AG04450 (cell line): ENCODE data around the gene GOLPH3. TPM values are rescaled to one million over a fixed set of nuclear protein-coding genes. Genes with fewer than 3 reads are reported as not detected.

Experiments
- CTCF ChIA-PET: fragments of 300-600, 350-600 bp; formaldehyde crosslinking; extraction: SDS; loops from one replicate; lab custom pipeline; 2022; ENCODE audit warnings: antibody characterized with exemption, inconsistent platforms; lab: Charles Lee
- POLR2A ChIA-PET: fragments of 350-600 bp; formaldehyde crosslinking; extraction: SDS; loops from one replicate; lab custom pipeline; 2021; ENCODE audit warnings: antibody characterized with exemption, inconsistent platforms; lab: Yijun Ruan, JAX
- DNase-seq: peaks from one replicate; pipeline ENCODE4 v3.0.0-alpha.2; 2011; ENCODE audit warnings: low read depth, low spot score
- H3K27ac ChIP-seq: one replicate; pipeline ENCODE4 v1.5.1; 2012; ENCODE audit warnings: low read depth, low read length, control low read depth
- H3K27me3 ChIP-seq: one replicate; pipeline ENCODE4 v1.6.0; 2012; ENCODE audit warnings: low read length; ENCODE audit not compliant: control insufficient read depth, insufficient read depth
- H3K4me3 ChIP-seq: 2 replicates; pipeline ENCODE4 v1.5.1; 2011; ENCODE audit warnings: mild to moderate bottlenecking, low read depth, low read length, control low read depth
- H3K9me3 ChIP-seq: 2 replicates; pipeline ENCODE4 v1.5.1; 2012; ENCODE audit warnings: low read length; ENCODE audit not compliant: control insufficient read depth, insufficient read depth
- CTCF ChIP-seq: IDR thresholded peaks from 2 replicates; pipeline ENCODE4 v1.5.1; 2011; ENCODE audit warnings: low read depth, low read length, control low read depth, inconsistent platforms
- polyA plus RNA-seq: library from polyadenylated mRNA; depleted of rRNA; stranded (reverse); fragments of >200 nt; gene quantifications from 2 replicates; pipeline ENCODE4 v1.2.3, GENCODE V29; 2011

GOLPH3 gene
- polyA plus RNA-seq, 1 experiment, result 80.1 TPM

- no peak overlapping the region for H3K4me3 ChIP-seq
- no peak for DNase-seq
- no peaks in the 10 kb centered on the region for H3K9me3 ChIP-seq
- POLR2A ChIA-PET, result interaction anchor here (0.6 kb wide), 1 partner anchor 14 kb away, joined by 3 read pairs; no protein-coding TSS in a partner anchor
- CTCF ChIA-PET, result interaction anchor here (0.6 to 1.9 kb wide), 3 partner anchors 8 to 265 kb away, joined by 3 to 6 read pairs (median 3); no protein-coding TSS in a partner anchor
- no peak overlapping the region for H3K27ac ChIP-seq
- no peak for TF ChIP-seq CTCF
- no peaks in the 10 kb centered on the region for H3K27me3 ChIP-seq
Measured at GRCh38 chr5:32090755-32091128, 83.4 kb downstream of the GOLPH3 start.

DNA sequence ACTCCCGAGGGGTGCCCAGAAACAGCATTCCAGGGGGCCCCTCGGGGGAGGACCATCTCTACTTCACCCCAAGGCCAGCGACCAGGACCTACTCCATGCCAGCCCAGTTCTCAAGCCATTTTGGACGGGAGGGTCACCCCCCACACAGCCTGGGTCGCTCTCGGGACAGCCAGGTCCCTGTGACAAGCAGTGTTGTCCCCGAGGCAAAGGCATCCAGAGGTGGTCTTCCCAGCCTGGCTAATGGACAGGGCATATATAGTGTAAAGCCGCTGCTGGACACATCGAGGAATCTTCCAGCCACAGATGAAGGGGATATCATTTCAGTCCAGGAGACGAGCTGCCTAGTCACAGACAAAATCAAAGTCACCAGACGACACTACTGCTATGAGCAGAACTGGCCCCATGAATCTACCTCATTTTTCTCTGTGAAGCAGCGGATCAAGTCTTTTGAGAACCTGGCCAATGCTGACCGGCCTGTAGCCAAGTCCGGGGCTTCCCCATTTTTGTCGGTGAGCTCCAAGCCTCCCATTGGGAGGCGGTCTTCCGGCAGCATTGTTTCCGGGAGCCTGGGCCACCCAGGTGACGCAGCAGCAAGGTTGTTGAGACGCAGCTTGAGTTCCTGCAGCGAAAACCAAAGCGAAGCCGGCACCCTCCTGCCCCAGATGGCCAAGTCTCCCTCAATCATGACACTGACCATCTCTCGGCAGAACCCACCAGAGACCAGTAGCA is 83.9 kb downstream of the GOLPH3 start:
- ChIA-PET POLR2A (no interaction called here), CTCF (interaction anchor here (0.6 to 1.9 kb wide), 2 partner anchors 46 to 264 kb away, joined by 3 to 6 read pairs; no protein-coding TSS in a partner anchor)
- DNase-seq, result no peak
- Histone ChIP-seq H3K9me3 (no peaks in the 10 kb centered on the region), H3K27me3 (no peaks in the 10 kb centered on the region), H3K27ac (no peak overlapping the region), H3K4me3 (no peak overlapping the region)
- no peak for TF ChIP-seq CTCF

GRCh38 chr5:32089146-32090000 is 84.7 kb downstream of the GOLPH3 start:
- no peaks in the 10 kb centered on the region for H3K27me3 ChIP-seq
- CTCF ChIA-PET, result interaction anchor here (1.9 kb wide), 1 partner anchor 264 kb away, joined by 6 read pairs; no protein-coding TSS in a partner anchor
- no peaks in the 10 kb centered on the region for H3K9me3 ChIP-seq
- no peak overlapping the region for H3K4me3 ChIP-seq
- DNase-seq, result no peak
- no peak overlapping the region for H3K27ac ChIP-seq
- POLR2A ChIA-PET, result no interaction called here
- TF ChIP-seq CTCF, result no peak

- Histone ChIP-seq H3K4me3 (no peak overlapping the region), H3K27me3 (no peaks in the 10 kb centered on the region), H3K9me3 (no peaks in the 10 kb centered on the region), H3K27ac (no peak overlapping the region)
- POLR2A ChIA-PET, result no interaction called here
- TF ChIP-seq CTCF, result no peak
- no peak for DNase-seq
- CTCF ChIA-PET, result interaction anchor here (1.8 kb wide), 1 partner anchor 11 kb away, joined by 5 read pairs; no protein-coding TSS in a partner anchor
Measured at GRCh38 chr5:32088214-32088613, 85.9 kb downstream of the GOLPH3 start.
